Myocyte (in vitro differentiated cells): ENCODE measurements around the gene VWA3B. TPM values are rescaled to one million over a fixed set of nuclear protein-coding genes. Genes with fewer than 3 reads are reported as not detected.
"Not testable (repeated sequence)": the region's sequence is repeated elsewhere in the genome, so short reads cannot be mapped to it uniquely, and the experiment has no call there.

Source experiments
- DNase-seq: peaks from one replicate; pipeline ENCODE4 v3.0.0-alpha.2; 2012; ENCODE audit warnings: low read depth
- total RNA-seq: library from RNA; depleted of rRNA; stranded (reverse); fragments of >200 nt; gene quantifications from 2 replicates; pipeline ENCODE4 v1.2.3, GENCODE V29; 2014

Gene VWA3B
- total RNA-seq, 1 donor from 2014 or later, result not detected

- no peak for DNase-seq
These were observed 211.1 kb downstream of the VWA3B start for GRCh38 chr2:98297817-98298682.

GRCh38 chr2:98298683-98299164 is 211.8 kb downstream of the VWA3B start:
- DNase-seq, result no peak

- no peak for DNase-seq
These were observed 212.4 kb downstream of the VWA3B start for GRCh38 chr2:98299211-98299905.

- no peak for DNase-seq
These were observed 213.3 kb downstream of the VWA3B start for GRCh38 chr2:98300141-98300874.

- DNase-seq, result no peak
These were observed 214.5 kb downstream of the VWA3B start for GRCh38 chr2:98301469-98301868.

DNA sequence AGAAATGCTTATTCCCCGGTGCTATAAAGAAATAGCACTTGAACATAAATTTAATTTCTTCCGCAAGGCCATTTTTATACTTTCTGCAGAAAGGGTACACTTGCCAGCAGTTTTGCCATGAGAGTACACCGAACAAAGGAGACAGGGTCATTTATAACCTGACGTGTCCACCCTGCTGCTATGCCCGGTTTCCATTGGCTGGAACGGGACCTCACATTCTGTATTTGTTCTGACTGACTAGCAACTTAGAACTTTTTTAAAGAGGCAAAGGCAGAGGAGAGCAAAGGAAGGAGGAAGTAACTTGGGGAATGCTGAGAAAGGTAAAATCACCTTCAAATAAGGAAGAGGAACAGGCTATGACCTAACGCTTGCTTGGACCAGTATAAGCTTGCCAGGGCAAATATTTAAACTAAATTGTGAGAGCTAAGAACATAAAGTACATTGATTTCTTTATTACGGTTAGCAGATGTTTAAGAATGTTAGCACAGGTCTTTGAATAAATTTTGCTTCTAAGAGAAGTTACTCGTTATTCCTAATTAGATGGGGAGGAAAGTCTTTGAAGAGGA is 220.2 kb downstream of the VWA3B start:
- not testable (repeated sequence) for DNase-seq

DNA sequence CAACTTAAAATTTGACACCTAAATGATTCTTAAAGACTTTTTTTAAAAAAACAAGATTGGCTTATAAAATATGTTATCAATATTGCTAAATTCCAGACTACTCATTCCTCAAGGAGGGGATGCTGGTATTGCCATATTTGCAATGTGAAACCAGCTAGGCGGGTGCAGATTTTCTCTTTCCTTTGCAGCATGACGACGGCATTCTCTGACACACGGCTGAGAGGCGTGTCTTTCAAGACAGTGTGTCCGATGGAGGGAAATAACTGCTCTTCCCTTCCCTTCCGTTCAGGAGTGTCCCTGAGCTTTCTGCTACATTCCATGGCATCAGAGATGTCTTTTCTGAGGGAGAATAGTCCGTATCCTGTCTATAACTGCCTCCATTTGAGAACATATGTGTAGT is 221.1 kb downstream of the VWA3B start:
- no peak for DNase-seq

GRCh38 chr2:98308532-98308931 is 221.6 kb downstream of the VWA3B start:
- no peak for DNase-seq

DNA sequence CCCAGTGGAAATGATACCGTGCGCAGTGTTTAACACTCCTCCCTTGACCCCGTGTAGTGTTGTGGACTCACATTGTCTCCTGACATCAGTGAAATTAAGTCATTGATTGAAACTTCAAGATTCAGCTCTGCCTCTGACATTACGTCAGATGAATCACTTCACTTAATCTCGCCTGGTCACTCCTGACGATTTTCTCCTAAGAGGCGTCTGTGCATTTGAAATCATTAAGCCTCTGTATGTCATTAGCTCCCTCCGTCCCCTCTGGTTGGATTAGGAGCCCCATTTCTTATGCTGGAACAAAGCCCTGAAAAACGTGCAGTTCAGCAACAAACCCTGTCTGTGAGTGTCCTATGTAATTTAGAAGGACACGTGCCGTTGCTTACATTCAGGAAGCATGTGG is 222.6 kb downstream of the VWA3B start:
- DNase-seq, result no peak

DNA sequence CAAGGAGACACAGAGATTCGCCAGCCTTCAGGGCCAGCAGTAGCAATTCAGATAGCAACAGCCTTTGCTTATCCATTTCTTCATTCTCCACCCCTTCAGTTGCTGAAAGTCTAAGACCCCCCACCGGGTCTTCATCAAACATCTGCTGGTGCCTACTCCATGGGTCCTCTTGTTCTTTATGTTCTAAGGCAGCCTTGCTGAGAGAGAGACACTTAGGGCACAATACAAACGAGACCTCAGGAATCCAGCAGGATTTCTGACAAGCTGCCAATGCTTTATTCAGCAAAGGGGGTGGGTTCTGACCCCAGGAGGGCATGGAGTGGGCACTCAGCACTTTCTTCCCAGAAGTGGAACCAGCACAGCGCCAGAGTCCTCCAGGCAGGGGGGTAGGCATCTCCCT is 223.0 kb downstream of the VWA3B start:
- no peak for DNase-seq

GRCh38 chr2:98311090-98311489 is 224.1 kb downstream of the VWA3B start:
- no peak for DNase-seq

- DNase-seq, result no peak
These were observed 225.0 kb downstream of the VWA3B start for GRCh38 chr2:98311771-98312545.

DNA sequence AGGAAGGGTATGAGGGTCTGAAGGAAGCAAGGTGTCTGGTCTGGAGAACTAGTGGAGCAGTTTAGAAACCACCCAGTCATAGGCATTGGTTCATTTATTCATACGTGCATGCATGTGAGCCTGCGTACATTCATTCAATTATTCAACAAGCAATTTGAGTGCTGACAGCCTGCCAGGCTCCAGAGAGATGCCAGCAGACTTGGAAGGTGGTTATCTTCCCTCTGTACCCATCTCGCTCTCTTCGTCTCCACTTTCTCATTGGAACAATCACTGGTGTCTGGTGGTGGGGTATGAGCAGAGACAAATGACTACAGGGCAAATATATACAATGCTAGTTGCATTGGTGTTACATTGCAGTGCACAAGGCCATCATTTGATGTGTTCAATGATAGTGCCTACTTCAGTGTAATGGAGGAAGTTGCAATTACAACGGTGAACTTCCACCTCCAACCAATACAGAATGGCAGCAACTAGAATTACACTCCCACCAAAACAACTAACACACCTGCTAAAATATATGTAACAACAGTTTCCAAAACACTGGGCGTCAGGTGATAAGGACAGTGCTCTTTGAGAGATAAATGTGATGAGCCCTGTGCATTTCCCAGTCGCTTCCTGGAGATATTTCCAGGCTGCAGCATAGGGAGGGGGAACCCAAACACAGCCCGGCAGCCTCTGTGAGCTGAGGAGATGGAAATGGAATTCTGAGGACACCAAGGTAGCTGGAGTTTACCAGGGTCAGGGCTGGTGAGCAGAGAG is 226.7 kb downstream of the VWA3B start:
- no peak for DNase-seq

DNA sequence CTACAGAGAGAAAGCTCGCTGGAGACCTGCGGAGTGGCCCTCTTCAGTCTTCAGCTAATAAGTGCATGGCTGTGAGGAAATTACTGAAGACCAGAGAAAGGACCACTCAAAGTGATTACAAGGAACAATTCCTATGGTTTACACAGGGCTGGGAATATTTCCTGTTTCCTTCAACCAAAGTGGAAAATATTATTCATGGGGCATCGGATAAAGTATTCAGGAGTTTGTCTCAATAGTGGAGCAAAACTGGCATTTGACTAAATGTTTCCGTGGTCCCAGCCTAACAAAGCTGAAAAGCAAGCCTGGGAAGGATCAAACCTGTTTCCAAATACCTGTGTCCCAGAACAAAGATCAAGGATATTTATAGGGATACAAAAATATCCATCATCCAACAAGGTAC is 227.3 kb downstream of the VWA3B start:
- no peak for DNase-seq

DNA sequence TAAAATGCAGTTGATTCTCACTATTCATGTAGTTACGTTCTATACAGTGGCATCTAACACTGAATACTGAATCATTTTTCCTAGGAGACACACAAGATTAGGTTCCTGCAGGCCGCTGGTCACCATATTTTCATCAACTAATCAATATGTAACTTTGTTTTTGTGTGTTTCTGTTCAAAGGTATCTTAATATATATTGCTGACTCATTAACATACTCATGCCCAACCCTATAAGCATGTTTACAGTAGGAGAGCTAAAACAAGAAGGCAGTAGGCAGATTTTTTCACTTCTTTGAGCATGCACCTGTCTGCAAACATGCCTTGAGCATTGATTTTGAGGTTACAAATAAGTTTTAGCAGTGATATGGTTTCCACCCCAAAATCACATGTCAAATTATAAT is 229.0 kb downstream of the VWA3B start:
- DNase-seq, result no peak

DNA sequence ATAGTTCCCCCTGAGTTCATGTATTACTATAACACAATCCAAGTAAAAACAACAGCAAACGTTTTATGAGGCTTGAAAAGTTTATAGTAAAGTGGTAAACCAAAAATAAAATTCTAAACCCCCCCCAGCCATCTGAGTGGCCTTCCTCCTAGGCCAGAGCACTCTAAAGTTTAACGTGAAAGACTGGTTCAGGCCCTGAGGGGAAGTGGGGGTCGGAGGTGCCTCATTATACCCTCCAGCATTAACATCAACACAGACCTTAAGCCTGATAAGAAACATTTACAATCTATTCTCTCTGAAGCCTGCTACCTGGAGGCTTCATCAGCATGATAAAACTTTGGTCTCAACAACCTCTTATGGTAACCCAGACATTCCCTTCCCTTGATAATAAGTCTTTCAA is 230.2 kb downstream of the VWA3B start:
- DNase-seq, result no peak

DNA sequence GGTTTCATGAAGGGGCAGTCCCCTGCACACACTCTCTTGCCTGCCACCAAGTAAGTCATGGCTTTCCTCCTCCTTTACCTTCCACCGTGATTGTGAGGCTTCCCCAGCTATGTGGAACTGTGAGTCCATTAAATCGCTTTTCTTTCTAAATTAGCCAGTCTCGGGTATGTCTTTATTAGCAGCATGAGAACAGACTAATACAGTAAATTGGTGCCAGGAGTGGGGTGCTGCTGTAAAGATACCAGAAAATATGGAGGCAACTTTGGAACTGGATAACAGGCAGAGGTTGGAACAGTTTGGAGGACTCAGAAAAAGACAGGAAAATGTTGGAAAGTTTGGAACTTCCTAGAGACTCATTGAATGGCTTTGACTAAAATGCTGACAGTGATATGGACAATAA is 233.2 kb downstream of the VWA3B start:
- DNase-seq, result not testable (repeated sequence)

DNA sequence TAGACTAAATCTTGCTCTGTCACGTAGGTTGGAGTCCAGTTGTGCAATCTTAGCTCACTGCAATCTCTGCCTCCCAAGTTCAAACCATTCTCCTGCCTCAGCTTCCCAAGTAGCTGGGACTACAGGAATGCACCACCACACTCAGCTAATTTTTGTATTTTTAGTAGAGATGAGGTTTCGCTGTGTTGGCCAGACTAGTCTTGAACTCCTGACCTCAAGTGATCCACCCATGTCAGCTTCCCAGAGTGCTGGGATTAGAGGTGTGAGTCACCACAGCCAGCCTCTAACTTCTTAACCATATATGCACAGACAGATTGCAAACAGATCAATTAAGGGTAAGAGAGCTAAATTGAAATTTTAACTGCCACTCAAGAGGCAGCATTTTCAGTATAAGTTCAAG is 237.2 kb downstream of the VWA3B start:
- DNase-seq, result no peak

- DNase-seq, result no peak
These were observed 240.8 kb downstream of the VWA3B start for GRCh38 chr2:98327776-98328175.

- DNase-seq, result no peak
These were observed 242.6 kb downstream of the VWA3B start for GRCh38 chr2:98329549-98329948.
